GM12872 (cell line): ENCODE measurements around the gene ASTN2.

Experiments used
- TF ChIP-seq, protein P1 (sequence below): IDR thresholded peaks from 3 replicates; pipeline ENCODE4 v1.5.1; 2011; ENCODE audit warnings: low read depth, mild to moderate bottlenecking, low read length, moderate library complexity; ENCODE audit not compliant: insufficient read depth

Gene ASTN2

GRCh38 chr9:117021906-117022305, 393.0 kb downstream of the ASTN2 start:
- TF ChIP-seq, protein P1, sequence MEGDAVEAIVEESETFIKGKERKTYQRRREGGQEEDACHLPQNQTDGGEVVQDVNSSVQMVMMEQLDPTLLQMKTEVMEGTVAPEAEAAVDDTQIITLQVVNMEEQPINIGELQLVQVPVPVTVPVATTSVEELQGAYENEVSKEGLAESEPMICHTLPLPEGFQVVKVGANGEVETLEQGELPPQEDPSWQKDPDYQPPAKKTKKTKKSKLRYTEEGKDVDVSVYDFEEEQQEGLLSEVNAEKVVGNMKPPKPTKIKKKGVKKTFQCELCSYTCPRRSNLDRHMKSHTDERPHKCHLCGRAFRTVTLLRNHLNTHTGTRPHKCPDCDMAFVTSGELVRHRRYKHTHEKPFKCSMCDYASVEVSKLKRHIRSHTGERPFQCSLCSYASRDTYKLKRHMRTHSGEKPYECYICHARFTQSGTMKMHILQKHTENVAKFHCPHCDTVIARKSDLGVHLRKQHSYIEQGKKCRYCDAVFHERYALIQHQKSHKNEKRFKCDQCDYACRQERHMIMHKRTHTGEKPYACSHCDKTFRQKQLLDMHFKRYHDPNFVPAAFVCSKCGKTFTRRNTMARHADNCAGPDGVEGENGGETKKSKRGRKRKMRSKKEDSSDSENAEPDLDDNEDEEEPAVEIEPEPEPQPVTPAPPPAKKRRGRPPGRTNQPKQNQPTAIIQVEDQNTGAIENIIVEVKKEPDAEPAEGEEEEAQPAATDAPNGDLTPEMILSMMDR: no peak

DNA sequence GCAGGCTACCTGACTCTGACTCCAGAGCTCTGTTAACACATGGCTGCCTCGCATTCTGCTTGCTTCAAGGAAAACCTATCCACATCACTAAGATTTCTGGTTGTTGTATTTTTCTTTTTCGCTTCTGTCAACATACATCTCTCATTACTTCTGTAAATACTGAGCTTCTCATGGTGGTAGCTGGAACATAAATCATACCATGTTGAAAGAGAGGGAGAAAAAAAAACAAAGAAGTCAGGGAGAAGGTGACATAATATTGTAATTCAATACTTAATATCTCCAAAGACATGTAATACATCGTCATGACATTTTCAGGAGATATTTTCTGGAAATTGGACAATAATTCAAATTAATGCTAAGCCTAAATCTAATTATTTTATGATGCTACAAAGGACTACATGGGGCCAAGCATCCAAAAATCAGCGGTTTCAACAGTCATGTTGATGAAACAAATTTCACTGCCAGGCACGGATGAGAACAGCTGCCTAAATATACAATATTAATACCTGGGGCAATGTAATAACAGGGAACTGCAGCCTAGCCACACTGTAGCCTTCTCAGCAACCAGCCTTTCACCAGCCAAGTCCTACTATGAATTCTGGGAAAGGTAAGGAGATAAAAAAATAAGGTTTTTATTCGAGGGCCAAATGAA, 395.8 kb downstream of the ASTN2 start:
- TF ChIP-seq, protein P1: no peak

GRCh38 chr9:117017414-117017985, 397.4 kb downstream of the ASTN2 start:
- TF ChIP-seq, protein P1: no peak

DNA sequence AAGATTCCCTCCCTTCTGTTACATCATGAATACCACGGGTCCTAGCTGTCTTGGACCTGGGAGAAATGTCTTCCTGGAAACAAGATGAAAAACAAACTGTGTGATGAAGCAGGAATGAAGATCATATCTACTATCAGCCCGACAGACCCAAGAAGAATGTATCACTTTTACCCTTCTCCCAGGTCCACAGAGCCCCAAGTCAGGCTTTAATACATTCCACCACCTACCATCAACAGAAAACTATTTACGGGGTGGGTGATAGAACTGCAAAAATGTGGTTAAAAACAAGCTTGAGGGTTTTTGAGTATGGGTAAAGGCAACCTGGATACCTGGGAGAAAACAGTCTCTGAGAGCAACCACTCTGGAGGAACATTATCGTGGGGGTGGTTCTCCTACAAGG, 400.8 kb downstream of the ASTN2 start:
- TF ChIP-seq, protein P1: no peak

- TF ChIP-seq, protein P1: no peak
Observed at GRCh38 chr9:117013440-117013995, 401.3 kb downstream of the ASTN2 start.

DNA sequence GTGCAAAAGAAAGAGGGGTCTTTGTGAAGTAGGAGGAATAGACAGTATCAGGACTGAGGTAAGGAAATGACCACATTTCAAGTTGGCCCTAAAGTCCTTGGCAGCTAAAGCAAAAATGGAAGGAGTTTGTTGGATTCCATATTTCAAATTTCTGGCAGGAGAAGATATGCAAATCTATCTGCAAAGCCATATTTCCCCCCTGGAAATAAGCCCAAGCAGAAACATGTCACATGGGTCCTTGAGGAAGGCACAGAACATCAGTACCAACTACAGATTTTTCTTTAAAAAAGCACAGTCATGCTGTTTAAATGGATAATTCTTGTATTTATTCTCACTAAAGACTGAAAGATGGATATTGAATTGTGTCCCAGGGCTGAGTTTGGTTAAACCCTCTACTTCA, 404.8 kb downstream of the ASTN2 start:
- TF ChIP-seq, protein P1: no peak

DNA sequence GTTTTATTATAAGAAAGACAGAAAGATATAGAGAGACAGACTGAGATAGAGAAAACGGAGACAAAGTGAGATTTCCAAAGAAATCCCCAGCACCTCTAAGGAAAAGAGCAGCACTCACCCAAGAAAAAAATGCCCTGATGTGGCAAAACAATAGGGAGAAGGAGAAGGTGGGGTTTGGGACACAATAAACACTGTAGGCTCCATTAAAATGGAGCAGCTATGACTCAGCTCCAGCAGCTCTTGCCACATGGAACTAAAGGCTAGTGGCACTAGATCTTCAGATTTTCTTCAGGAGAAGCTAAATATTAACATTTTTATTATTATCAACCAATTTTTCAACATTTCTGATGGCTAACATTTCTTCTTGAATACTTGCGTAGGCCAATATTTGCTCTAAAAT, 406.0 kb downstream of the ASTN2 start:
- TF ChIP-seq, protein P1: no peak
